WTC11 (cell line): ENCODE measurements around the gene LEFTY2. TPM values are rescaled to one million over a fixed set of nuclear protein-coding genes. Genes with fewer than 3 reads are reported as not detected.

Experiments used
- CBFB ChIP-seq: sonication (generic); formaldehyde crosslinking; IDR thresholded peaks from 2 replicates; pipeline ENCODE4 v1.8.1; 2022; ENCODE audit warnings: mild to moderate bottlenecking, low read depth, missing genetic modification reagents
- GABPB1 ChIP-seq: sonication (generic); formaldehyde crosslinking; IDR thresholded peaks from 2 replicates; pipeline ENCODE4 v1.8.1; 2023; ENCODE audit warnings: mild to moderate bottlenecking, missing genetic modification reagents
- KAT7 ChIP-seq: sonication (generic); formaldehyde crosslinking; IDR thresholded peaks from 2 replicates; pipeline ENCODE4 v1.8.1; 2023; ENCODE audit warnings: missing genetic modification reagents, mild to moderate bottlenecking, borderline replicate concordance
- NFE2L1 ChIP-seq: sonication (generic); formaldehyde crosslinking; IDR thresholded peaks from 2 replicates; pipeline ENCODE4 v1.8.1; 2023; ENCODE audit warnings: missing genetic modification reagents
- PRRX2 ChIP-seq: fragments of 250-450 bp; sonication (Bioruptor Pico); IDR thresholded peaks from 2 replicates; pipeline ENCODE4 v1.8.0; 2021; ENCODE audit warnings: mild to moderate bottlenecking
- SMAD3 ChIP-seq: sonication (generic); formaldehyde crosslinking; IDR thresholded peaks from 2 replicates; pipeline ENCODE4 v1.8.0; 2022; ENCODE audit warnings: missing genetic modification reagents, mild to moderate bottlenecking, borderline replicate concordance
- SMAD4 ChIP-seq: sonication (generic); formaldehyde crosslinking; IDR thresholded peaks from 2 replicates; pipeline ENCODE4 v1.8.0; 2022; ENCODE audit warnings: mild to moderate bottlenecking, missing genetic modification reagents
- SOX15 ChIP-seq: fragments of 250-450 bp; sonication (Bioruptor Pico); IDR thresholded peaks from 2 replicates; pipeline ENCODE4 v1.9.0; 2021; ENCODE audit warnings: mild to moderate bottlenecking
- TEAD1 ChIP-seq: sonication (generic); formaldehyde crosslinking; IDR thresholded peaks from 2 replicates; pipeline ENCODE4 v1.8.0; 2022; ENCODE audit warnings: mild to moderate bottlenecking, missing genetic modification reagents
- ZBTB21 ChIP-seq: sonication (generic); formaldehyde crosslinking; IDR thresholded peaks from 2 replicates; pipeline ENCODE4 v1.8.1; 2023; ENCODE audit warnings: mild to moderate bottlenecking, missing genetic modification reagents, borderline replicate concordance
- ZNF263 ChIP-seq: sonication (generic); formaldehyde crosslinking; IDR thresholded peaks from 2 replicates; pipeline ENCODE4 v1.8.1; 2022; ENCODE audit warnings: low read depth, mild to moderate bottlenecking, moderate library complexity, missing genetic modification reagents
- ZNF317 ChIP-seq: sonication (generic); formaldehyde crosslinking; IDR thresholded peaks from 2 replicates; pipeline ENCODE4 v1.8.1; 2023; ENCODE audit warnings: low read depth, mild to moderate bottlenecking, moderate library complexity, missing genetic modification reagents, borderline replicate concordance
- ZNF396 ChIP-seq: fragments of 250-450 bp; sonication (Bioruptor Pico); IDR thresholded peaks from 2 replicates; pipeline ENCODE4 v1.8.0; 2021; ENCODE audit warnings: mild to moderate bottlenecking, moderate library complexity, borderline replicate concordance
- ZNF423 ChIP-seq: fragments of 250-450 bp; sonication (Bioruptor Pico); IDR thresholded peaks from 2 replicates; pipeline ENCODE4 v2.1.2; 2022; ENCODE audit warnings: mild to moderate bottlenecking, moderate library complexity
- total RNA-seq: library from RNA; stranded (reverse); gene quantifications from 3 replicates; pipeline ENCODE4 v1.2.3, GENCODE V29; 2021
- TF ChIP-seq, protein P1 (sequence below): sonication (generic); formaldehyde crosslinking; IDR thresholded peaks from 2 replicates; pipeline ENCODE4 v1.8.1; 2022; ENCODE audit warnings: low read depth, mild to moderate bottlenecking, moderate library complexity, missing genetic modification reagents, borderline replicate concordance
- TF ChIP-seq, protein P2 (sequence below): sonication (generic); formaldehyde crosslinking; IDR thresholded peaks from 2 replicates; pipeline ENCODE4 v1.8.0; 2022; ENCODE audit warnings: mild to moderate bottlenecking, missing genetic modification reagents
- TF ChIP-seq, protein P3 (sequence below): fragments of 250-450 bp; sonication (Bioruptor Pico); IDR thresholded peaks from 2 replicates; pipeline ENCODE4 v1.8.0; 2021; ENCODE audit warnings: mild to moderate bottlenecking
- TF ChIP-seq, protein P4 (sequence below): sonication (generic); formaldehyde crosslinking; IDR thresholded peaks from 2 replicates; pipeline ENCODE4 v1.8.0; 2023; ENCODE audit warnings: missing genetic modification reagents
- TF ChIP-seq, protein P5 (sequence below): sonication (generic); formaldehyde crosslinking; IDR thresholded peaks from 2 replicates; pipeline ENCODE4 v1.8.1; 2023; ENCODE audit warnings: mild to moderate bottlenecking, missing genetic modification reagents
- TF ChIP-seq, protein P6 (sequence below): fragments of 250-450 bp; sonication (Bioruptor Pico); IDR thresholded peaks from 2 replicates; pipeline ENCODE4 v1.9.0; 2021; ENCODE audit warnings: moderate library complexity, mild to moderate bottlenecking, inconsistent platforms, borderline replicate concordance
- TF ChIP-seq, protein P7 (sequence below): sonication (generic); formaldehyde crosslinking; IDR thresholded peaks from 2 replicates; pipeline ENCODE4 v1.8.1; 2023; ENCODE audit warnings: mild to moderate bottlenecking, moderate library complexity, missing genetic modification reagents
- TF ChIP-seq, protein P8 (sequence below): sonication (generic); formaldehyde crosslinking; IDR thresholded peaks from 2 replicates; pipeline ENCODE4 v1.8.1; 2022; ENCODE audit warnings: mild to moderate bottlenecking, moderate library complexity, missing genetic modification reagents
- TF ChIP-seq, protein P9 (sequence below): sonication (generic); formaldehyde crosslinking; IDR thresholded peaks from 2 replicates; pipeline ENCODE4 v1.8.0; 2022; ENCODE audit warnings: missing genetic modification reagents
- TF ChIP-seq, protein P10 (sequence below): sonication (generic); formaldehyde crosslinking; conservative IDR thresholded peaks from 2 replicates; pipeline ENCODE4 v1.8.1; 2022; ENCODE audit warnings: mild to moderate bottlenecking, missing genetic modification reagents

LEFTY2 gene
- total RNA-seq, 1 experiment from 2014 or later = 15.5 TPM

DNA sequence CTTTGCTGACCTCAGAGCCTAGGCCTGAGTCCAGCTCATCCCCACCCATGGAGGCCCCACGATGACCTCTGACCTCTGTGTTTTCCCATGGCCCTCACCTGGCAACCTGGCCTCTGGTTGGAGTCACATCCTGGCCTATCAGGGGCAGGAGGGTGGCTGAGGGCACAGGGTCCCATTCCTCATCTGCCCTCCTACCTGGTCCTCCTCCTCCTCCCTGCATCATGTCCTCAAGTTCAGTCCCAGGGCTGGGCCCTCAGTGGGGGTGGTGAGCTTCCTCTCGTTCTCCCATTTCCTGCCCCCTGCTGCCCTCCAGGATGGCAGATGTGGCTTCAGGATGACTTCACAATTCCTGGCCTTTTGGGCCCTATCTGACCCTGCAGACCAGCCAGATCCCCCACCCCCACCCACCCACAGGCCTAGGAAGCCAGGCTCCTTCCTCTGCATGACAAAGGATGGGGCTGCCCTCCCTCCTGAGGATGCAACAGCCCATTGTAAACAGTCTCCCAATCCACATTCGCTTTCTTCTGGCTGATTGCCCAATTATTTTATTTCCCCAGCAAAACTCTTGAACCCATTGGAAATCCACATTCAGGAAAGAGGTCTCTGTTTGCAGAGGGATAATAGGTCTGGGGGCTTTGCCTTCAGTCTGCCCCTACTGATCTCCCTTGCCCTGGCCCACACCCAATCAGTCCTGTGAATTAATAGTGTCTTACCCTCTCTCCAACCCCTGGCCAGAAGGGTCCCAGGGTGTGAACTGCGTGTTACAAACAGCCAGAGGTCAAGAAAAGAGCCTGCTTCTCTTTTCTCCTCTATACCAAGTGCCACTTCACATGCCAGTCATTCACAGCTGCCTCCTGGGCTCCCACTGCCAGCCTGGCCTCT, 41.7 kb downstream of the LEFTY2 start (continued):
- TF ChIP-seq, protein P1, sequence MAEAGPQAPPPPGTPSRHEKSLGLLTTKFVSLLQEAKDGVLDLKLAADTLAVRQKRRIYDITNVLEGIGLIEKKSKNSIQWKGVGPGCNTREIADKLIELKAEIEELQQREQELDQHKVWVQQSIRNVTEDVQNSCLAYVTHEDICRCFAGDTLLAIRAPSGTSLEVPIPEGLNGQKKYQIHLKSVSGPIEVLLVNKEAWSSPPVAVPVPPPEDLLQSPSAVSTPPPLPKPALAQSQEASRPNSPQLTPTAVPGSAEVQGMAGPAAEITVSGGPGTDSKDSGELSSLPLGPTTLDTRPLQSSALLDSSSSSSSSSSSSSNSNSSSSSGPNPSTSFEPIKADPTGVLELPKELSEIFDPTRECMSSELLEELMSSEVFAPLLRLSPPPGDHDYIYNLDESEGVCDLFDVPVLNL (CRISPR knock-in tag) = no peak
- TF ChIP-seq KAT7 (no peak), GABPB1 (CRISPR knock-in tag) (no peak), SMAD3 (CRISPR knock-in tag) (no peak), SMAD4 (peak; percentile 94), TEAD1 (peak; percentile 68; the same call in 1 of the 2 replicates), ZNF423 (CRISPR knock-in tag) (peak; percentile 72), CBFB (CRISPR knock-in tag) (0 out of 2 replicates have a peak, but pooled peaks have one; percentile 82), PRRX2 (no peak; the same call in 1 of the 2 replicates), SOX15 (no peak), ZBTB21 (CRISPR knock-in tag) (no peak), ZNF317 (CRISPR knock-in tag) (no peak), NFE2L1 (CRISPR knock-in tag) (peak; percentile 94), ZNF263 (CRISPR knock-in tag) (no peak; the same call in 1 of the 2 replicates), ZNF396 (CRISPR knock-in tag) (no peak)
- TF ChIP-seq, protein P2, sequence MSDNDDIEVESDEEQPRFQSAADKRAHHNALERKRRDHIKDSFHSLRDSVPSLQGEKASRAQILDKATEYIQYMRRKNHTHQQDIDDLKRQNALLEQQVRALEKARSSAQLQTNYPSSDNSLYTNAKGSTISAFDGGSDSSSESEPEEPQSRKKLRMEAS (CRISPR knock-in tag) = peak; percentile 52; the same call in 1 of the 2 replicates
- TF ChIP-seq, protein P3, sequence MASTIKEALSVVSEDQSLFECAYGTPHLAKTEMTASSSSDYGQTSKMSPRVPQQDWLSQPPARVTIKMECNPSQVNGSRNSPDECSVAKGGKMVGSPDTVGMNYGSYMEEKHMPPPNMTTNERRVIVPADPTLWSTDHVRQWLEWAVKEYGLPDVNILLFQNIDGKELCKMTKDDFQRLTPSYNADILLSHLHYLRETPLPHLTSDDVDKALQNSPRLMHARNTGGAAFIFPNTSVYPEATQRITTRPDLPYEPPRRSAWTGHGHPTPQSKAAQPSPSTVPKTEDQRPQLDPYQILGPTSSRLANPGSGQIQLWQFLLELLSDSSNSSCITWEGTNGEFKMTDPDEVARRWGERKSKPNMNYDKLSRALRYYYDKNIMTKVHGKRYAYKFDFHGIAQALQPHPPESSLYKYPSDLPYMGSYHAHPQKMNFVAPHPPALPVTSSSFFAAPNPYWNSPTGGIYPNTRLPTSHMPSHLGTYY (CRISPR knock-in tag) = peak; percentile 26; the same call in 1 of the 2 replicates
- TF ChIP-seq, protein P4, sequence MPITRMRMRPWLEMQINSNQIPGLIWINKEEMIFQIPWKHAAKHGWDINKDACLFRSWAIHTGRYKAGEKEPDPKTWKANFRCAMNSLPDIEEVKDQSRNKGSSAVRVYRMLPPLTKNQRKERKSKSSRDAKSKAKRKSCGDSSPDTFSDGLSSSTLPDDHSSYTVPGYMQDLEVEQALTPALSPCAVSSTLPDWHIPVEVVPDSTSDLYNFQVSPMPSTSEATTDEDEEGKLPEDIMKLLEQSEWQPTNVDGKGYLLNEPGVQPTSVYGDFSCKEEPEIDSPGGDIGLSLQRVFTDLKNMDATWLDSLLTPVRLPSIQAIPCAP = no peak
- TF ChIP-seq, protein P5, sequence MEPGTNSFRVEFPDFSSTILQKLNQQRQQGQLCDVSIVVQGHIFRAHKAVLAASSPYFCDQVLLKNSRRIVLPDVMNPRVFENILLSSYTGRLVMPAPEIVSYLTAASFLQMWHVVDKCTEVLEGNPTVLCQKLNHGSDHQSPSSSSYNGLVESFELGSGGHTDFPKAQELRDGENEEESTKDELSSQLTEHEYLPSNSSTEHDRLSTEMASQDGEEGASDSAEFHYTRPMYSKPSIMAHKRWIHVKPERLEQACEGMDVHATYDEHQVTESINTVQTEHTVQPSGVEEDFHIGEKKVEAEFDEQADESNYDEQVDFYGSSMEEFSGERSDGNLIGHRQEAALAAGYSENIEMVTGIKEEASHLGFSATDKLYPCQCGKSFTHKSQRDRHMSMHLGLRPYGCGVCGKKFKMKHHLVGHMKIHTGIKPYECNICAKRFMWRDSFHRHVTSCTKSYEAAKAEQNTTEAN (CRISPR knock-in tag) = no peak
- TF ChIP-seq, protein P6, sequence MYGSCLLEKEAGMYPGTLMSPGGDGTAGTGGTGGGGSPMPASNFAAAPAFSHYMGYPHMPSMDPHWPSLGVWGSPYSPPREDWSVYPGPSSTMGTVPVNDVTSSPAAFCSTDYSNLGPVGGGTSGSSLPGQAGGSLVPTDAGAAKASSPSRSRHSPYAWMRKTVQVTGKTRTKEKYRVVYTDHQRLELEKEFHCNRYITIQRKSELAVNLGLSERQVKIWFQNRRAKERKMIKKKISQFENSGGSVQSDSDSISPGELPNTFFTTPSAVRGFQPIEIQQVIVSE (CRISPR knock-in tag) = no peak
- TF ChIP-seq, protein P7, sequence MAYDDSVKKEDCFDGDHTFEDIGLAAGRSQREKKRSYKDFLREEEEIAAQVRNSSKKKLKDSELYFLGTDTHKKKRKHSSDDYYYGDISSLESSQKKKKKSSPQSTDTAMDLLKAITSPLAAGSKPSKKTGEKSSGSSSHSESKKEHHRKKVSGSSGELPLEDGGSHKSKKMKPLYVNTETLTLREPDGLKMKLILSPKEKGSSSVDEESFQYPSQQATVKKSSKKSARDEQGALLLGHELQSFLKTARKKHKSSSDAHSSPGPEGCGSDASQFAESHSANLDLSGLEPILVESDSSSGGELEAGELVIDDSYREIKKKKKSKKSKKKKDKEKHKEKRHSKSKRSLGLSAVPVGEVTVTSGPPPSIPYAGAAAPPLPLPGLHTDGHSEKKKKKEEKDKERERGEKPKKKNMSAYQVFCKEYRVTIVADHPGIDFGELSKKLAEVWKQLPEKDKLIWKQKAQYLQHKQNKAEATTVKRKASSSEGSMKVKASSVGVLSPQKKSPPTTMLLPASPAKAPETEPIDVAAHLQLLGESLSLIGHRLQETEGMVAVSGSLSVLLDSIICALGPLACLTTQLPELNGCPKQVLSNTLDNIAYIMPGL = no peak
- TF ChIP-seq, protein P8, sequence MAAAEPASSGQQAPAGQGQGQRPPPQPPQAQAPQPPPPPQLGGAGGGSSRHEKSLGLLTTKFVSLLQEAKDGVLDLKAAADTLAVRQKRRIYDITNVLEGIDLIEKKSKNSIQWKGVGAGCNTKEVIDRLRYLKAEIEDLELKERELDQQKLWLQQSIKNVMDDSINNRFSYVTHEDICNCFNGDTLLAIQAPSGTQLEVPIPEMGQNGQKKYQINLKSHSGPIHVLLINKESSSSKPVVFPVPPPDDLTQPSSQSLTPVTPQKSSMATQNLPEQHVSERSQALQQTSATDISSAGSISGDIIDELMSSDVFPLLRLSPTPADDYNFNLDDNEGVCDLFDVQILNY (CRISPR knock-in tag) = no peak
- TF ChIP-seq, protein P9, sequence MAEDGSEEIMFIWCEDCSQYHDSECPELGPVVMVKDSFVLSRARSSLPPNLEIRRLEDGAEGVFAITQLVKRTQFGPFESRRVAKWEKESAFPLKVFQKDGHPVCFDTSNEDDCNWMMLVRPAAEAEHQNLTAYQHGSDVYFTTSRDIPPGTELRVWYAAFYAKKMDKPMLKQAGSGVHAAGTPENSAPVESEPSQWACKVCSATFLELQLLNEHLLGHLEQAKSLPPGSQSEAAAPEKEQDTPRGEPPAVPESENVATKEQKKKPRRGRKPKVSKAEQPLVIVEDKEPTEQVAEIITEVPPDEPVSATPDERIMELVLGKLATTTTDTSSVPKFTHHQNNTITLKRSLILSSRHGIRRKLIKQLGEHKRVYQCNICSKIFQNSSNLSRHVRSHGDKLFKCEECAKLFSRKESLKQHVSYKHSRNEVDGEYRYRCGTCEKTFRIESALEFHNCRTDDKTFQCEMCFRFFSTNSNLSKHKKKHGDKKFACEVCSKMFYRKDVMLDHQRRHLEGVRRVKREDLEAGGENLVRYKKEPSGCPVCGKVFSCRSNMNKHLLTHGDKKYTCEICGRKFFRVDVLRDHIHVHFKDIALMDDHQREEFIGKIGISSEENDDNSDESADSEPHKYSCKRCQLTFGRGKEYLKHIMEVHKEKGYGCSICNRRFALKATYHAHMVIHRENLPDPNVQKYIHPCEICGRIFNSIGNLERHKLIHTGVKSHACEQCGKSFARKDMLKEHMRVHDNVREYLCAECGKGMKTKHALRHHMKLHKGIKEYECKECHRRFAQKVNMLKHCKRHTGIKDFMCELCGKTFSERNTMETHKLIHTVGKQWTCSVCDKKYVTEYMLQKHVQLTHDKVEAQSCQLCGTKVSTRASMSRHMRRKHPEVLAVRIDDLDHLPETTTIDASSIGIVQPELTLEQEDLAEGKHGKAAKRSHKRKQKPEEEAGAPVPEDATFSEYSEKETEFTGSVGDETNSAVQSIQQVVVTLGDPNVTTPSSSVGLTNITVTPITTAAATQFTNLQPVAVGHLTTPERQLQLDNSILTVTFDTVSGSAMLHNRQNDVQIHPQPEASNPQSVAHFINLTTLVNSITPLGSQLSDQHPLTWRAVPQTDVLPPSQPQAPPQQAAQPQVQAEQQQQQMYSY = no peak
- TF ChIP-seq, protein P10, sequence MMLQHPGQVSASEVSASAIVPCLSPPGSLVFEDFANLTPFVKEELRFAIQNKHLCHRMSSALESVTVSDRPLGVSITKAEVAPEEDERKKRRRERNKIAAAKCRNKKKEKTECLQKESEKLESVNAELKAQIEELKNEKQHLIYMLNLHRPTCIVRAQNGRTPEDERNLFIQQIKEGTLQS (CRISPR knock-in tag) = no peak
